PC-9 (cell line): ENCODE results near the gene SND1.
"Not testable (repeated sequence)": the region's sequence is repeated elsewhere in the genome, so short reads cannot be mapped to it uniquely, and the experiment has no call there.

ENCODE experiments used
- EZH2 ChIP-seq: fragments of 200-600 bp; sonication (generic); IDR thresholded peaks from 2 replicates; pipeline ENCODE4 v1.8.0; 2017; ENCODE audit warnings: antibody characterized with exemption, low read depth
- TF ChIP-seq, protein P1 (sequence below): fragments of 200-600 bp; sonication (generic); conservative IDR thresholded peaks from 2 replicates; pipeline ENCODE4 v1.6.1; 2017; ENCODE audit warnings: mixed run types, antibody characterized with exemption, mild to moderate bottlenecking, moderate library complexity

DNA sequence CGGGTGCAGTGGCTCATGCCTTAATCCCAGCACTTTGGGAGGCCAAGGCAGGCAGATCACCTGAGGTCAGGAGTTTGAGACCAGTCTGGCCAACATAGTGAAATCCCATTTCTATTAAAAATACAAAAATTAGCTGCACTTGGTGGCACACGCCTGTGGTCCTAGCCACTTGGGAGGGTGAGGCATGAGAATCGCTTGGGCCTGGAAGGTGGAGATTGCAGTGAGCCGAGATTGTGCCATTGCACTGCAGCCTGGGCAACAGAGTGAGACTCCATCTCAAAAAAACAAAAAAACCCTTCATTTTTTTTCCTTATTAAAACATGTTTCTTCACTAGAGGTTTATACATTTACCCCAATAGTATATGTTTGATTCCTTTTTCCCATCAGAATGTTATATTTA lies 22.9 kb downstream of the SND1 start:
- TF ChIP-seq, protein P1, sequence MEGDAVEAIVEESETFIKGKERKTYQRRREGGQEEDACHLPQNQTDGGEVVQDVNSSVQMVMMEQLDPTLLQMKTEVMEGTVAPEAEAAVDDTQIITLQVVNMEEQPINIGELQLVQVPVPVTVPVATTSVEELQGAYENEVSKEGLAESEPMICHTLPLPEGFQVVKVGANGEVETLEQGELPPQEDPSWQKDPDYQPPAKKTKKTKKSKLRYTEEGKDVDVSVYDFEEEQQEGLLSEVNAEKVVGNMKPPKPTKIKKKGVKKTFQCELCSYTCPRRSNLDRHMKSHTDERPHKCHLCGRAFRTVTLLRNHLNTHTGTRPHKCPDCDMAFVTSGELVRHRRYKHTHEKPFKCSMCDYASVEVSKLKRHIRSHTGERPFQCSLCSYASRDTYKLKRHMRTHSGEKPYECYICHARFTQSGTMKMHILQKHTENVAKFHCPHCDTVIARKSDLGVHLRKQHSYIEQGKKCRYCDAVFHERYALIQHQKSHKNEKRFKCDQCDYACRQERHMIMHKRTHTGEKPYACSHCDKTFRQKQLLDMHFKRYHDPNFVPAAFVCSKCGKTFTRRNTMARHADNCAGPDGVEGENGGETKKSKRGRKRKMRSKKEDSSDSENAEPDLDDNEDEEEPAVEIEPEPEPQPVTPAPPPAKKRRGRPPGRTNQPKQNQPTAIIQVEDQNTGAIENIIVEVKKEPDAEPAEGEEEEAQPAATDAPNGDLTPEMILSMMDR = not testable (repeated sequence)
- TF ChIP-seq EZH2 = not testable (repeated sequence)
